ENCODE results near the gene CDC14C.

Gene CDC14C

DNA sequence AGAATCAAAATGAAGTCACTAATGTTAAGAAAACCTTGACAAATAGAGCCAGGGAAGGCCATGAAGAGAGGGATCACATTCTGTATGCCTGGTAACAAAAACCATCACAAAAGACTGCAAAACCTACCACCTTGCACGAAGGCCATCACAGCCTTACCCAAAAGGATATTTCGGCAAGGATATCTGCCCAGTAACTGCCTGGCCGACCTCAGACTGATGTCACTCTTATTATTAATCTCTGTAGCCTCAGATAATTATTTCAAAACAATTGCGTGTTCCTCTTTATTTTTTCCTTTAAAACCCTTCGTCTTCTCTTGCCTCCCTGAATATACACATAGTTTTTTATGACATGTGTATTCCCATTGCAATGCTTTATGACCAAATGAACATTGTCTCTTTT is 52.5 kb downstream of the CDC14C start:
- no peak for DNase-seq

Measured in CD4-positive, alpha-beta T cell treated with Interferon alpha-2 for 1 hour (primary cell).